SK-N-SH treated with all-trans-retinoic acid at 6 μM for 48 hours (cell line): ENCODE data around the gene SKIL.
A peak's percentile ranks its signal among the peaks of the same experiment; 100 is the strongest.

Experiments used
- ATAC-seq: fragments of 200-7000 bp; cut with Tn5 transposase; 3 replicates; pipeline ENCODE4 v1.9.1; 2020; ENCODE audit warnings: mild to moderate bottlenecking, moderate library complexity
- BACH2 ChIP-seq: fragments of 250-450 bp; sonication (Bioruptor Pico); IDR thresholded peaks from 2 replicates; pipeline ENCODE4 v1.9.0; 2021; ENCODE audit warnings: mild to moderate bottlenecking, borderline replicate concordance
- CREB5 ChIP-seq: fragments of 250-450 bp; sonication (Bioruptor Pico); IDR thresholded peaks from 2 replicates; pipeline ENCODE4 v1.5.1; 2020; ENCODE audit warnings: low read depth, mild to moderate bottlenecking, moderate library complexity
- CSDC2 ChIP-seq: fragments of 250-450 bp; sonication (Bioruptor Pico); IDR thresholded peaks from 2 replicates; pipeline ENCODE4 v1.5.0; 2020; ENCODE audit warnings: mild to moderate bottlenecking, moderate library complexity
- ESRRG ChIP-seq: fragments of 250-450 bp; sonication (Bioruptor Pico); IDR thresholded peaks from 2 replicates; pipeline ENCODE4 v1.6.1; 2021; ENCODE audit warnings: mild to moderate bottlenecking
- GLIS3 ChIP-seq: fragments of 250-450 bp; sonication (Bioruptor Pico); IDR thresholded peaks from 2 replicates; pipeline ENCODE4 v1.5.0; 2020; ENCODE audit warnings: mild to moderate bottlenecking, moderate library complexity
- ISL1 ChIP-seq: fragments of 250-450 bp; sonication (Bioruptor Pico); IDR thresholded peaks from 2 replicates; pipeline ENCODE4 v2.1.2; 2022; ENCODE audit warnings: mild to moderate bottlenecking, moderate library complexity
- OSR1 ChIP-seq: fragments of 250-450 bp; sonication (Bioruptor Pico); IDR thresholded peaks from 2 replicates; pipeline ENCODE4 v1.8.0; 2022; ENCODE audit warnings: moderate library complexity, mild to moderate bottlenecking, inconsistent platforms
- PATZ1 ChIP-seq: fragments of 250-450 bp; sonication (Bioruptor Pico); IDR thresholded peaks from 2 replicates; pipeline ENCODE4 v1.8.0; 2020; ENCODE audit warnings: mild to moderate bottlenecking, moderate library complexity, borderline replicate concordance
- TCF4 ChIP-seq: fragments of 250-450 bp; sonication (Bioruptor Pico); IDR thresholded peaks from 2 replicates; pipeline ENCODE4 v1.8.0; 2021; ENCODE audit warnings: mild to moderate bottlenecking, moderate library complexity, borderline replicate concordance
- TSHZ2 ChIP-seq: fragments of 250-450 bp; sonication (Bioruptor Pico); IDR thresholded peaks from 2 replicates; pipeline ENCODE4 v1.5.0; 2020; ENCODE audit warnings: mild to moderate bottlenecking, moderate library complexity
- ZC3H10 ChIP-seq: fragments of 250-450 bp; sonication (Bioruptor Pico); IDR thresholded peaks from 2 replicates; pipeline ENCODE4 v1.5.1; 2021; ENCODE audit warnings: mild to moderate bottlenecking, moderate library complexity
- ZFP3 ChIP-seq: fragments of 250-450 bp; sonication (Bioruptor Pico); IDR thresholded peaks from 2 replicates; pipeline ENCODE4 v1.5.0; 2020; ENCODE audit warnings: mild to moderate bottlenecking, moderate library complexity
- ZFP30 ChIP-seq: fragments of 450-650 bp; formaldehyde crosslinking; IDR thresholded peaks from 2 replicates; pipeline ENCODE4 v1.5.0; 2022; ENCODE audit warnings: mild to moderate bottlenecking, moderate library complexity
- ZNF565 ChIP-seq: fragments of 450-650 bp; formaldehyde crosslinking; conservative IDR thresholded peaks from 2 replicates; pipeline ENCODE4 v1.5.0; 2020; ENCODE audit warnings: low read depth, mild to moderate bottlenecking, moderate library complexity
- ZNF70 ChIP-seq: fragments of 450-650 bp; formaldehyde crosslinking; IDR thresholded peaks from 2 replicates; pipeline ENCODE4 v1.5.0; 2020; ENCODE audit warnings: mild to moderate bottlenecking, moderate library complexity
- ZNF8 ChIP-seq: fragments of 450-650 bp; formaldehyde crosslinking; IDR thresholded peaks from 2 replicates; pipeline ENCODE4 v1.5.0; 2020; ENCODE audit warnings: mild to moderate bottlenecking, moderate library complexity
- TF ChIP-seq, protein P1 (sequence below): fragments of 250-450 bp; sonication (Bioruptor Pico); IDR thresholded peaks from 2 replicates; pipeline ENCODE4 v1.8.0; 2021; ENCODE audit warnings: low read depth, mild to moderate bottlenecking, moderate library complexity, borderline replicate concordance

SKIL gene

GRCh38 chr3:170360466-170360865, 3.0 kb downstream of the SKIL start (continued):
- TF ChIP-seq CREB5 = no peak
- TF ChIP-seq, all 23 proteins: peak for 0

GRCh38 chr3:170360916-170361315, 3.4 kb downstream of the SKIL start:
- ATAC-seq = no peak
- TF ChIP-seq, protein P1, sequence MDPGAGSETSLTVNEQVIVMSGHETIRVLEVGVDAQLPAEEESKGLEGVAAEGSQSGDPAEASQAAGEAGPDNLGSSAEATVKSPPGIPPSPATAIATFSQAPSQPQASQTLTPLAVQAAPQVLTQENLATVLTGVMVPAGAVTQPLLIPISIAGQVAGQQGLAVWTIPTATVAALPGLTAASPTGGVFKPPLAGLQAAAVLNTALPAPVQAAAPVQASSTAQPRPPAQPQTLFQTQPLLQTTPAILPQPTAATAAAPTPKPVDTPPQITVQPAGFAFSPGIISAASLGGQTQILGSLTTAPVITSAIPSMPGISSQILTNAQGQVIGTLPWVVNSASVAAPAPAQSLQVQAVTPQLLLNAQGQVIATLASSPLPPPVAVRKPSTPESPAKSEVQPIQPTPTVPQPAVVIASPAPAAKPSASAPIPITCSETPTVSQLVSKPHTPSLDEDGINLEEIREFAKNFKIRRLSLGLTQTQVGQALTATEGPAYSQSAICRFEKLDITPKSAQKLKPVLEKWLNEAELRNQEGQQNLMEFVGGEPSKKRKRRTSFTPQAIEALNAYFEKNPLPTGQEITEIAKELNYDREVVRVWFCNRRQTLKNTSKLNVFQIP (CRISPR knock-in tag) = no peak
- TF ChIP-seq PATZ1 (CRISPR knock-in tag) (no peak), ZNF565 (CRISPR knock-in tag) (no peak), CREB5 (0 out of 2 replicates have a peak, but pooled peaks have one; percentile 2), ESRRG (no peak), TSHZ2 (no peak)

DNA sequence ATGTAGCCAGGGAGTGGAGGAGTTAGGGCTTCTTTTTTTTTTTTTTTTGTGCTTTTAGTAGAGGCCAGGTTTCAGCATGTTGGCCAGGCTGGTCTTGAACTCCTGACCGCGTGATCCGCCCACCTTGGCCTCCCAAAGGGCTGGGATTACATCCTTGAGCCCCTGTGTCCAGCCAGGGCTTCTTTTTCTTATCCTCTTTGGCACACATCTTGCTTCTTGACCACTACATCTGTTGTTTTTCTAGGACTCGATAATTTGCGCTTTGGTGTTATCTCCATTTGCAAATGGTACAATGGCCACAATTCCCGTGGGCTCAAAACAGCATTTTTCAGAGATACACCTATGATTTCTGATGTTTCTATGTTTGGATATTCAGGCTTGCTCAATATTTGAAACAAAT, 4.2 kb downstream of the SKIL start:
- ATAC-seq = no peak
- TF ChIP-seq CSDC2 (CRISPR knock-in tag) = no peak
- no peak for TF ChIP-seq ZNF565 (CRISPR knock-in tag)
- TF ChIP-seq ZC3H10 (CRISPR knock-in tag) = no peak
- no peak for TF ChIP-seq ESRRG
- TF ChIP-seq OSR1 = no peak
- TF ChIP-seq ZFP30 = no peak
- TF ChIP-seq BACH2 (CRISPR knock-in tag) = no peak
- TF ChIP-seq TSHZ2 = no peak
- no peak for TF ChIP-seq ZFP3 (CRISPR knock-in tag)

DNA sequence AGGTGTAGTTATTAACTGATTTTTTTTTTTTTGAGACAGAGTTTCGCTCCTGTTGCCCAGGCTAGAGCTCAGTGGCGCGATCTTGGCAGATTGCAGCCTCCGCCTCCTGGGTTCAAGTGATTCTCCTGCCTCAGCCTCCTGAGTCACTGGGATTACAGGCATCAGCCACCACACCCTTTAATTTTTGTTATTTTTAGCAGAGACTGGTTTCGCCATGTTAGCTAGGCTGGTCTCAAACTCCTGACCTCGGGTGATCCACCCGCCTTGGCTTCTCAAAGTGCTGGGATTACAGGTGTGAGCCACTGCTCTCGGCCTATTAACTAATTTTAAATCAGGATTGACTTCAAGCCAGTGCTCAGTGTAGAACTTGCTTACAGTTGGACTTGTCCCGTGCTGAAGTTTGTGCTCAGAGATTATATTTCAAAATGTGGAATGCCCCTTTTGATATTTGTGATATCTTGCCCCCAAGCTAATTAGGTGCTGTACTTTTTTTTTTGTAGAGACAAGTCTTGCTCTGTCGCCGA, 6.0 kb downstream of the SKIL start:
- TF ChIP-seq ZC3H10 (CRISPR knock-in tag) (no peak), ZNF70 (CRISPR knock-in tag) (no peak), GLIS3 (CRISPR knock-in tag) (no peak), ZNF8 (CRISPR knock-in tag) (no peak), BACH2 (CRISPR knock-in tag) (no peak), ZFP30 (no peak), TCF4 (CRISPR knock-in tag) (no peak), ISL1 (no peak), OSR1 (no peak), PATZ1 (CRISPR knock-in tag) (no peak), ZNF565 (CRISPR knock-in tag) (no peak)
- TF ChIP-seq, protein P1 (CRISPR knock-in tag) = no peak
- ATAC-seq = no peak; the same call in 2 of the 3 replicates
